ENCODE data around the gene KRT4. TPM values are rescaled to one million over a fixed set of nuclear protein-coding genes. Genes with fewer than 3 reads are reported as not detected.

The KRT4 gene
- total and polyA plus RNA-seq, 2 experiments from 2014 or later = not detected

DNA sequence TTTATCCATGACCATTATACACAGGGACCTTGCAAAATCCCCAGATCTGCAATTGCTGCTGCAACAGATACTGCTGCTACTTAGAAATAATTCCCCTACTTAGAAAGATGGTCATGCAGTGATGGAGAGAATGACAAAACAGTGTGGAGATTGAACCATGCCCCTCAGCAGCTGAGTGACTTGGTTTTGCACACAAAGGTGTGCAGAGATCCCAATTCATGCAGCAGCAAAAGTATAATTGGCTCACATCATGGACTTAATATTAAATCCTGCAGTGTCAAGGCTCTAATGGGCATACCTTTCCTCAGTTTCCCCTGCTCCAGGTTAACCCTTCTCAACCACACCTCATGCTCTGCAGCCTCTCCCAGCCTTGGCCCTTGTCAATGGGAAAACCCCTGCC lies 37.9 kb upstream of the KRT4 start (continued):
- TF ChIP-seq ZNF114 (CRISPR knock-in tag; IDR thresholded peaks at IDR 0.05) (no peak), STAT1 (IDR thresholded peaks at IDR 0.05; ENCODE audit: unreplicated experiment) (no peak)
- TF ChIP-seq, protein P1, sequence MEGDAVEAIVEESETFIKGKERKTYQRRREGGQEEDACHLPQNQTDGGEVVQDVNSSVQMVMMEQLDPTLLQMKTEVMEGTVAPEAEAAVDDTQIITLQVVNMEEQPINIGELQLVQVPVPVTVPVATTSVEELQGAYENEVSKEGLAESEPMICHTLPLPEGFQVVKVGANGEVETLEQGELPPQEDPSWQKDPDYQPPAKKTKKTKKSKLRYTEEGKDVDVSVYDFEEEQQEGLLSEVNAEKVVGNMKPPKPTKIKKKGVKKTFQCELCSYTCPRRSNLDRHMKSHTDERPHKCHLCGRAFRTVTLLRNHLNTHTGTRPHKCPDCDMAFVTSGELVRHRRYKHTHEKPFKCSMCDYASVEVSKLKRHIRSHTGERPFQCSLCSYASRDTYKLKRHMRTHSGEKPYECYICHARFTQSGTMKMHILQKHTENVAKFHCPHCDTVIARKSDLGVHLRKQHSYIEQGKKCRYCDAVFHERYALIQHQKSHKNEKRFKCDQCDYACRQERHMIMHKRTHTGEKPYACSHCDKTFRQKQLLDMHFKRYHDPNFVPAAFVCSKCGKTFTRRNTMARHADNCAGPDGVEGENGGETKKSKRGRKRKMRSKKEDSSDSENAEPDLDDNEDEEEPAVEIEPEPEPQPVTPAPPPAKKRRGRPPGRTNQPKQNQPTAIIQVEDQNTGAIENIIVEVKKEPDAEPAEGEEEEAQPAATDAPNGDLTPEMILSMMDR (conservative IDR thresholded peaks at IDR 0.05; ENCODE audit: low read depth in 2 of 2) = no peak
- TF ChIP-seq, protein P2, sequence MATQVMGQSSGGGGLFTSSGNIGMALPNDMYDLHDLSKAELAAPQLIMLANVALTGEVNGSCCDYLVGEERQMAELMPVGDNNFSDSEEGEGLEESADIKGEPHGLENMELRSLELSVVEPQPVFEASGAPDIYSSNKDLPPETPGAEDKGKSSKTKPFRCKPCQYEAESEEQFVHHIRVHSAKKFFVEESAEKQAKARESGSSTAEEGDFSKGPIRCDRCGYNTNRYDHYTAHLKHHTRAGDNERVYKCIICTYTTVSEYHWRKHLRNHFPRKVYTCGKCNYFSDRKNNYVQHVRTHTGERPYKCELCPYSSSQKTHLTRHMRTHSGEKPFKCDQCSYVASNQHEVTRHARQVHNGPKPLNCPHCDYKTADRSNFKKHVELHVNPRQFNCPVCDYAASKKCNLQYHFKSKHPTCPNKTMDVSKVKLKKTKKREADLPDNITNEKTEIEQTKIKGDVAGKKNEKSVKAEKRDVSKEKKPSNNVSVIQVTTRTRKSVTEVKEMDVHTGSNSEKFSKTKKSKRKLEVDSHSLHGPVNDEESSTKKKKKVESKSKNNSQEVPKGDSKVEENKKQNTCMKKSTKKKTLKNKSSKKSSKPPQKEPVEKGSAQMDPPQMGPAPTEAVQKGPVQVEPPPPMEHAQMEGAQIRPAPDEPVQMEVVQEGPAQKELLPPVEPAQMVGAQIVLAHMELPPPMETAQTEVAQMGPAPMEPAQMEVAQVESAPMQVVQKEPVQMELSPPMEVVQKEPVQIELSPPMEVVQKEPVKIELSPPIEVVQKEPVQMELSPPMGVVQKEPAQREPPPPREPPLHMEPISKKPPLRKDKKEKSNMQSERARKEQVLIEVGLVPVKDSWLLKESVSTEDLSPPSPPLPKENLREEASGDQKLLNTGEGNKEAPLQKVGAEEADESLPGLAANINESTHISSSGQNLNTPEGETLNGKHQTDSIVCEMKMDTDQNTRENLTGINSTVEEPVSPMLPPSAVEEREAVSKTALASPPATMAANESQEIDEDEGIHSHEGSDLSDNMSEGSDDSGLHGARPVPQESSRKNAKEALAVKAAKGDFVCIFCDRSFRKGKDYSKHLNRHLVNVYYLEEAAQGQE (IDR thresholded peaks at IDR 0.05; ENCODE audit: unreplicated experiment) = no peak

DNA sequence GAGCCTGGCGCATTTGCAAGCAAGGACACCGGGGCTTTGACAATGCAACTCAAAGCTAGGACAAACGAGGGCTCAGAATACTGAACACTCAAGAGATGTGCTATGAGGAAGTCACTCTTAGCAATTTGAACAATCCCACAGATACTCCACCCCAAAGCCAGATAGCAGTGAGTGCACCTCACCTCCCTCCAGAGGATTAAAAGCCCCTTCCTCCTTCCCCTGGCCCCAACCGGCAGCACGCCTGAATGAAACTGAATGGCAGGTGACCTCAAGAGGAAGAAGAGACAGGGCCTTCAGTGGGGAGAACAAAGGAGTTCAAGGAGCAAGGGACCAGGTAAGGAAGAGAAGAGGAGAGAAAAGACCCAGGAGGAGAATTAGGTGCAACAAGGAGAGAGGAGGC lies 36.8 kb upstream of the KRT4 start:
- no peak overlapping the region for H3K4me2 ChIP-seq
- no peak for DNase-seq (ENCODE audit: low spot score)
- H3K27me3 ChIP-seq (ENCODE audit: insufficient read depth) = no peaks in the 10 kb centered on the region
- no peak overlapping the region for H3K4me3 ChIP-seq
- H3K36me3 Mint-ChIP-seq (ENCODE audit: low read depth) = no peaks in the 10 kb centered on the region
- no peaks in the 10 kb centered on the region; the same call in 1 of the 2 replicates for H4K20me1 ChIP-seq (replicated peaks; ENCODE audit: insufficient read depth)
- H3K27me3 Mint-ChIP-seq (ENCODE audit: insufficient read depth, low read depth, poor library complexity) = no peaks in the 10 kb centered on the region
- H3K4me3 Mint-ChIP-seq = no peak overlapping the region
- H3F3A ChIP-seq (replicated peaks; ENCODE audit: low read depth) = no peaks in the 10 kb centered on the region
- peaks cover 2% of the 10 kb centered on the region; the same call in 1 of the 2 replicates for H3K9me2 ChIP-seq (ENCODE audit: insufficient read depth)
- no peaks in the 10 kb centered on the region for H3K79me2 ChIP-seq (replicated peaks; ENCODE audit: insufficient read depth)
- H3K9me3 Mint-ChIP-seq = no peaks in the 10 kb centered on the region; the same call in 2 of the 3 replicates
- ATAC-seq = no peak
- H3K36me3 ChIP-seq (ENCODE audit: insufficient read depth) = no peaks in the 10 kb centered on the region
- no peaks in the 10 kb centered on the region for H3K4me1 Mint-ChIP-seq
- H2AFZ ChIP-seq = no peak overlapping the region
- H3K27ac ChIP-seq (ENCODE audit: low read depth) = no peak overlapping the region
- no peak overlapping the region for H3K27ac Mint-ChIP-seq
- no peaks in the 10 kb centered on the region for H3K4me1 ChIP-seq (ENCODE audit: insufficient read depth)
- TF ChIP-seq NANOG (IDR thresholded peaks at IDR 0.05; ENCODE audit: borderline replicate concordance) (no peak), JUNB (IDR thresholded peaks at IDR 0.05; ENCODE audit: unreplicated experiment) (no peak), ZNF114 (CRISPR knock-in tag; IDR thresholded peaks at IDR 0.05) (no peak), CREB1 (CRISPR knock-in tag; IDR thresholded peaks at IDR 0.05; ENCODE audit: low read depth) (no peak)
- TF ChIP-seq, protein P2 (IDR thresholded peaks at IDR 0.05; ENCODE audit: unreplicated experiment) = no peak
- TF ChIP-seq, protein P1 (conservative IDR thresholded peaks at IDR 0.05; ENCODE audit: low read depth in 2 of 2) = no peak
